ENCODE data around the gene NUDT21. TPM values are rescaled to one million over a fixed set of nuclear protein-coding genes. Genes with fewer than 3 reads are reported as not detected.

The NUDT21 gene
- total and polyA plus RNA-seq, 3 experiments from 2014 or later = 77.2 to 359 (median 334) TPM

DNA sequence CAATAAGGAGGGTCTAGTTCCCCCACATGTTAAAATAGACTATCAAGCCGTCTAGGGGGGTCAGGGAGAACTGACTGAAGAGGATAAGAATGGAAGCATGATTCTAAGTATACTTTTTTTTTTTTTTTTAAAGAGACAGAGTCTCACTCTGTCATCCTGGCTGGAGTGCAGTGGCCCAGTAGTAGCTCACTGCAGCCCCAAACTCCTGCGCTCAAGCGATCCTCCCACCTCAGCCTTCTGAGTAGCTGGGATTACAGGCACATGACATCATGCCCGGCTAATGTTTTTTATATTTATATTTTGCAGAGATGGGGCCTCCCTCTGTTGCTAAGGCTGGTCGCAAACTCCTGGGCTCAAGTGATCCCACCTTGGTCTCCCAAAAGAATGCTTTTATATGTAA is 40.0 kb downstream of the NUDT21 start:
- no peaks in the 10 kb centered on the region for H3K27me3 Mint-ChIP-seq
- no peaks in the 10 kb centered on the region for H3K9me3 Mint-ChIP-seq
- Histone ChIP-seq H3K27ac (ENCODE audit: low read depth, low read length) (no peak overlapping the region), H3K9me3 (ENCODE audit: low read length) (no peaks in the 10 kb centered on the region), H3K4me1 (ENCODE audit: insufficient read depth, low read length) (no peaks in the 10 kb centered on the region), H3K4me3 (ENCODE audit: low read length) (no peak overlapping the region), H3K36me3 (ENCODE audit: insufficient read depth, low read length) (peaks cover 32% of the 10 kb centered on the region), H3K27me3 (ENCODE audit: insufficient read depth, low read length, poor library complexity, severe bottlenecking) (no peaks in the 10 kb centered on the region)
- ChIA-PET CTCF (no interaction called here), POLR2A (interaction anchor here (0.6 kb wide), 1 partner anchor 97 kb away, joined by 3 read pairs; no protein-coding TSS in a partner anchor)
- peaks cover 9 to 62% (median 17%) of the 10 kb centered on the region in 3 donors for H3K36me3 Mint-ChIP-seq
- peaks cover 12 to 22% (median 19%) of the 10 kb centered on the region in 3 donors for H3K4me1 Mint-ChIP-seq
- H3K4me3 Mint-ChIP-seq = no peak overlapping the region
- DNase-seq = no peak
- no peak overlapping the region for H3K27ac Mint-ChIP-seq

DNA sequence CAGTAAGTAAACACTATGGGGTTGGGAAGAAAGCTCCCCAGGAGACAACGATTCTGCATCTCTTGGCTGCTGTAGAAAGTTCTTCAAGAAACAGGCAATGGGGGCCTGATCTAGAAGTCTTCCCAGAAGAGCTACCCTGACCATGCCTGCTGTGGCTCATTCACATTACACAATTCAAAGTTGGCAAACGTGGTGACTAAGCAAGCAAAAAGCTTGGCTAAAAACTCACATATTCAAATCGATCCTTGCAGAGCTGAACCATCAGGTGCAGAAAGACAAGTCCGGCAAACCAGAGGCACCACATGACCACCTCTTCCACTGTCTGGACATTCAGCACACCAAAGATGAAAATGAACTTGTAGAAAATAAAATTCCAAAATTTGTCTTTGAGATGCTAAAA is 41.9 kb downstream of the NUDT21 start:
- H3K9me3 ChIP-seq (ENCODE audit: low read length) = no peaks in the 10 kb centered on the region
- H3K27me3 Mint-ChIP-seq = no peaks in the 10 kb centered on the region
- no peaks in the 10 kb centered on the region for H3K9me3 Mint-ChIP-seq
- no peak overlapping the region for H3K27ac Mint-ChIP-seq
- peaks cover 4 to 8% (median 6%) of the 10 kb centered on the region in 3 donors for H3K4me1 Mint-ChIP-seq
- H3K36me3 Mint-ChIP-seq = peaks cover 9 to 73% (median 23%) of the 10 kb centered on the region in 3 donors
- H3K4me3 ChIP-seq (ENCODE audit: low read length) = no peak overlapping the region
- no peak overlapping the region for H3K4me3 Mint-ChIP-seq
- H3K27ac ChIP-seq (ENCODE audit: low read depth, low read length) = no peak overlapping the region
- no peaks in the 10 kb centered on the region for H3K27me3 ChIP-seq (ENCODE audit: insufficient read depth, low read length, poor library complexity, severe bottlenecking)
- POLR2A ChIA-PET = no interaction called here
- peaks cover 44% of the 10 kb centered on the region for H3K36me3 ChIP-seq (ENCODE audit: insufficient read depth, low read length)
- H3K4me1 ChIP-seq (ENCODE audit: insufficient read depth, low read length) = no peaks in the 10 kb centered on the region
- CTCF ChIA-PET = no interaction called here
- no peak for DNase-seq

DNA sequence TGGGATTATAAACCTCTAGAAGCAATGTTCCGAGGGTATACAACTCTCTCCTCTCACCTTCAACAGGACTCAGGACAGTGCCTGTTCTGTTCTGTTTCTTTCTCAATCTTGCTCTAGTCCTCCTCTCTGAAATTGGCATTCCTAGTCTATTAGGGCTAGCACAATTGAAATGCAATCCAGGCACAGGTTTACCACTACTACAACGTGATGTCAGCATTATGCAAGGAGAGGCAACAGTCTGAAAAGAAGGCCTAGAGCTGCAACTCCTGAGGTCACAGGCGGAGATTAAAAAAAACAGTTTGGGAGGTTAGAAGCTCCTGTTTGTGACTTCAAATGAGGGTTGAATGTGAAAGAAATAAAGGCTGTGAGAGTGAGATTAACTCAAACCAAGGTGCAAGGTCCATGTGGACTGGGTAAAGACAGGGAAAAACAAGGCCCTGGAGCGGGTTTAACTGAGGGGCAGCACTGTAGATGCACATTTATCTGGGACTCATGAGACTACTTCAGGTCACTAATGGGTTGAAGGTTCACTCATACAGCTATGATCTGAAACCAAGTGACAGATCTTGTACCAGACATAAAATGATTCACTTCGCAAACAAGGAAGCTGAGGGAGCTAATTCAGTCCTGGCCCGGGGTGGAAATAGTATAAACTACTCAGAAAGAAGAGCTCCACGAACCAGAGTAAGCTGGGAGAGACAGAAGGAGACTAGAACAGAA is 42.6 kb downstream of the NUDT21 start:
- Histone ChIP-seq H3K36me3 (ENCODE audit: insufficient read depth, low read length) (peaks cover 47% of the 10 kb centered on the region), H3K4me3 (ENCODE audit: low read length) (no peak overlapping the region), H3K9me3 (ENCODE audit: low read length) (no peaks in the 10 kb centered on the region), H3K27me3 (ENCODE audit: insufficient read depth, low read length, poor library complexity, severe bottlenecking) (no peaks in the 10 kb centered on the region), H3K27ac (ENCODE audit: low read depth, low read length) (no peak overlapping the region), H3K4me1 (ENCODE audit: insufficient read depth, low read length) (no peaks in the 10 kb centered on the region)
- H3K9me3 Mint-ChIP-seq = no peaks in the 10 kb centered on the region
- peaks cover 9 to 68% (median 18%) of the 10 kb centered on the region in 3 donors for H3K36me3 Mint-ChIP-seq
- H3K4me3 Mint-ChIP-seq = peak overlapping the region in 1 of 7 donors; percentile 34
- H3K4me1 Mint-ChIP-seq = peaks cover 2 to 4% (median 3%) of the 10 kb centered on the region in 3 donors
- POLR2A ChIA-PET = no interaction called here
- no peaks in the 10 kb centered on the region for H3K27me3 Mint-ChIP-seq
- no peak for DNase-seq
- CTCF ChIA-PET = no interaction called here
- H3K27ac Mint-ChIP-seq = peak overlapping the region in 3 of 8 donors; percentile 1 to 32 (median 18)

DNA sequence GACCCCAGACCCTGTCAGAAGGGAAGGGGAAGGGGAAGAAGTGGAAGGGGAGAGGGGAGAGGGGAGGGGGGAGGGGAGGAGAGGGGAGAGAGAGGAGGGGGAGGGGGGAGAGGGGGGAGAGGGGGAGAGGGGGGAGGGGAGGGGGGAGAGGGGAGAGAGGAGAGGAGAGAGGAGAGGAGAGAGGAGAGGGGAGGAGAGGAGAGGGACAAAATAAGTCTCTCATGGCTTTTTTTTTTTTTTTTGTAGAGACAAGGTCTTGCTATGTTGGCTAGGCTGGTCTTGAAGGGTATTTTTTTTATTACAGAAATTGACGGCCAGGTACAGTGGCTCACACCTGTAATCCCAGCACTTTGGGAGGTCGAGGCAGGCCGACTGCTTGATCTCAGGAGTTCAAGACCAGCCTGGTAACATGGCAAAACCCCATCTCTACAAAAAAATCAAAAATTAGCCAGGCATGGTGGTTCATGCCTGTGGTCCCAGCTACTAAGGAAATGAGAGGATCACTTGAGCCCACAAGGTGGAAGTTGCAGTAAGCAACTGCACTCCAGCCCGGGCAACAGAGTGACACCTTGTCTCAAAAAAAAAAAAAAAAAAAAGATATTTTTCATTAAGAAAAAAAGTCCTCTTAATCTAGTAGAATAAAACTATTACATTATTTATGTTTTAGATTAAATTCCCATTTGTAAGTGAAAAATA is 45.0 kb downstream of the NUDT21 start:
- peaks cover 15 to 67% (median 28%) of the 10 kb centered on the region in 3 donors for H3K36me3 Mint-ChIP-seq
- Histone ChIP-seq H3K27ac (ENCODE audit: low read depth, low read length) (no peak overlapping the region), H3K4me1 (ENCODE audit: insufficient read depth, low read length) (no peaks in the 10 kb centered on the region), H3K9me3 (ENCODE audit: low read length) (no peaks in the 10 kb centered on the region), H3K27me3 (ENCODE audit: insufficient read depth, low read length, poor library complexity, severe bottlenecking) (no peaks in the 10 kb centered on the region), H3K36me3 (ENCODE audit: insufficient read depth, low read length) (peaks cover 50% of the 10 kb centered on the region), H3K4me3 (ENCODE audit: low read length) (no peak overlapping the region)
- no peaks in the 10 kb centered on the region for H3K27me3 Mint-ChIP-seq
- no peak overlapping the region for H3K27ac Mint-ChIP-seq
- ChIA-PET CTCF (no interaction called here), POLR2A (no interaction called here)
- no peak for DNase-seq
- peaks cover 0 to 3% (median 2%) of the 10 kb centered on the region in 3 donors for H3K4me1 Mint-ChIP-seq
- no peak overlapping the region for H3K4me3 Mint-ChIP-seq
- H3K9me3 Mint-ChIP-seq = no peaks in the 10 kb centered on the region

DNA sequence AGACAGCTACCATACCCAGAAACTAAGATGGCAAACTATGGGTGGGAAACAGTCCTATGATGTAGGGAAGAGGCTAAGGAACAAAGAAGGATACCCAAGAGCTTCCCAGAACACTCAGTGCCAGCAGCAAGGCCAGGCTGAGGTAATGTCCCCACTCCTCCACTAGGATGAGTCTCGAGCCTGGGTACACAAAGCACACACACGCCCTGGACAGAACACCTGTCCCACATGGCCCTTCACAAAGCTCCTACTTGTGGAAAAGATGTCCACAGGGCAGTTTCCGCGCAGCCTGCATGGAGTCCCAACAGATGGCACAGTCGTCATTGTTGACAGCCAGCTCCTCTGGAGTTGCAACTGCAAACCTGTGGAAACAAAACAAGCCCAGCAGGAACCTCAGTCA is 49.6 kb downstream of the NUDT21 start:
- Histone ChIP-seq H3K27me3 (ENCODE audit: insufficient read depth, low read length, poor library complexity, severe bottlenecking) (no peaks in the 10 kb centered on the region), H3K9me3 (ENCODE audit: low read length) (no peaks in the 10 kb centered on the region), H3K4me1 (ENCODE audit: insufficient read depth, low read length) (no peaks in the 10 kb centered on the region), H3K27ac (ENCODE audit: low read depth, low read length) (no peak overlapping the region), H3K4me3 (ENCODE audit: low read length) (no peak overlapping the region), H3K36me3 (ENCODE audit: insufficient read depth, low read length) (peaks cover 40% of the 10 kb centered on the region)
- H3K4me1 Mint-ChIP-seq = peaks cover 2 to 3% (median 3%) of the 10 kb centered on the region in 3 donors
- DNase-seq = no peak
- peaks cover 0 to 1% of the 10 kb centered on the region in 2 donors for H3K27me3 Mint-ChIP-seq
- ChIA-PET CTCF (interaction anchor here (1.4 kb wide), 1 partner anchor 15 kb away, joined by 3 read pairs; no protein-coding TSS in a partner anchor), POLR2A (no interaction called here)
- H3K27ac Mint-ChIP-seq = peak overlapping the region in 1 of 8 donors; percentile 61
- peaks cover 10 to 65% (median 31%) of the 10 kb centered on the region in 3 donors for H3K36me3 Mint-ChIP-seq
- no peak overlapping the region for H3K4me3 Mint-ChIP-seq
- no peaks in the 10 kb centered on the region for H3K9me3 Mint-ChIP-seq

DNA sequence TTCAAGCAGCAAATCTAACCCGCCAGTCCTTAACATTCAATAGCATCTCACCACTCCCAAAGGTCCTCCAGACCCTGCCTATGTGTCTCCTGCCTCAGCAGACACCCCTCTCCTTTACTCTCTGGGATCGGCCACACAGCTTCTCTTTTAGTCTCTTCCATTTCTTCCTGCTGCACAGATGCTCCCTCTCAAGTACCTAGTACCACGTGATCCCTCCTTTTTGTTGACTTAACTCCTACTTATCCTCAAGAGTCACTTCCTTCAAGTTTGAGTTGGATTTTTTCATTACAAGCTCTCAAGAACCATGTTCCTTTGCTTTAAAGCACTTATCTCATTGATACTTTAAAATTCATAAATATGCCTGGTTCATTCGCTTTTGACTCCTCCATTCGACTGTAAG is 50.7 kb downstream of the NUDT21 start:
- Histone ChIP-seq H3K4me1 (ENCODE audit: insufficient read depth, low read length) (no peaks in the 10 kb centered on the region), H3K27me3 (ENCODE audit: insufficient read depth, low read length, poor library complexity, severe bottlenecking) (no peaks in the 10 kb centered on the region), H3K9me3 (ENCODE audit: low read length) (no peaks in the 10 kb centered on the region), H3K36me3 (ENCODE audit: insufficient read depth, low read length) (peaks cover 40% of the 10 kb centered on the region), H3K4me3 (ENCODE audit: low read length) (no peak overlapping the region), H3K27ac (ENCODE audit: low read depth, low read length) (no peak overlapping the region)
- no peak for DNase-seq
- Mint-ChIP-seq H3K9me3 (no peaks in the 10 kb centered on the region), H3K4me3 (no peak overlapping the region), H3K4me1 (peaks cover 3 to 6% (median 5%) of the 10 kb centered on the region in 3 donors), H3K36me3 (peaks cover 15 to 69% (median 34%) of the 10 kb centered on the region in 3 donors), H3K27ac (peak overlapping the region in 4 of 8 donors; percentile 8 to 46 (median 34)), H3K27me3 (peaks cover 0 to 1% of the 10 kb centered on the region in 2 donors)
- POLR2A ChIA-PET = no interaction called here
- CTCF ChIA-PET = interaction anchor here (1.1 kb wide), 1 partner anchor 28 kb away, joined by 3 read pairs; no protein-coding TSS in a partner anchor

DNA sequence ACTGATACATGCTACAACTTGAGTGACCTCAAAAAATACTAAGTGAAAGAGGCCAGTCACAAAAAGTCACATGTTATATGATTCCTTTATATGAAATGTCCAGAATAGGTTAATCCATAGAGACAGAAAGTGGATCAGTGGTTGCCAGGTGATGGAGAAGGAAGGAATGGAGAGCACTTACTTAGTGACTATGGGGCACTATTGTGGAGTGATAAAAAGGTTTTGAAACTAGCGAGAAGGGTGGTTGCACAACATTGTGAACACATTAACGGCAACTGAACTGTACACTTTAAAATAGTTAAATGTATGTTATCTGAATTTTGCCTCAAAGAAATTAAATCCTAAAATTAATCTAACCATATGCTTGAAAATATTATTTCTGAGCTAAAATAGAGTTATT is 51.6 kb downstream of the NUDT21 start:
- Mint-ChIP-seq H3K27me3 (peaks cover 0 to 1% of the 10 kb centered on the region in 2 donors), H3K27ac (peak overlapping the region in 2 of 8 donors; percentile 77 to 79), H3K9me3 (no peaks in the 10 kb centered on the region), H3K4me1 (peaks cover 3 to 5% (median 4%) of the 10 kb centered on the region in 3 donors), H3K36me3 (peaks cover 16 to 65% (median 31%) of the 10 kb centered on the region in 3 donors), H3K4me3 (no peak overlapping the region)
- no peak overlapping the region for H3K27ac ChIP-seq (ENCODE audit: low read depth, low read length)
- peaks cover 30% of the 10 kb centered on the region for H3K36me3 ChIP-seq (ENCODE audit: insufficient read depth, low read length)
- DNase-seq = no peak
- POLR2A ChIA-PET = no interaction called here
- no peak overlapping the region for H3K4me3 ChIP-seq (ENCODE audit: low read length)
- CTCF ChIA-PET = no interaction called here
- H3K9me3 ChIP-seq (ENCODE audit: low read length) = no peaks in the 10 kb centered on the region
- H3K27me3 ChIP-seq (ENCODE audit: insufficient read depth, low read length, poor library complexity, severe bottlenecking) = no peaks in the 10 kb centered on the region
- H3K4me1 ChIP-seq (ENCODE audit: insufficient read depth, low read length) = no peaks in the 10 kb centered on the region

DNA sequence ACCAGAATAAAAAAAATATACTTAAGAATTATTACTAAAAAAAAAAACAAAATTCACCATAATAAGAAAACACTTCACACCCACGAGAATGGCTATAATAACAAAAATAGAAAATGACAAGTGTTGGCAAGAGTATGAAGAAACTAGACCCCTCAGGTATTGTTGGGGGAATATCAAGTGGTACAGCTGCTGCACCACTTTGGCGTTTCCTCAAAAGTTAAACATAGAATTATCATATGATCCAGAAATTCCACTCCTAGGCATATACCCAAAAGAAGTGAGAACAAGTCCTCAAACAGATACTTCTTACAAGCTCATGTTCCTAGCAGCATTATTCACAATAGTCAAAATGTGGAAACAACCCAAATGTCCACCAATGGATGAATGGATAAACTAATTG is 52.1 kb downstream of the NUDT21 start:
- no peaks in the 10 kb centered on the region for H3K9me3 Mint-ChIP-seq
- H3K27me3 Mint-ChIP-seq = peaks cover 0 to 1% of the 10 kb centered on the region in 2 donors
- H3K27ac Mint-ChIP-seq = no peak overlapping the region
- Histone ChIP-seq H3K27me3 (ENCODE audit: insufficient read depth, low read length, poor library complexity, severe bottlenecking) (no peaks in the 10 kb centered on the region), H3K4me1 (ENCODE audit: insufficient read depth, low read length) (no peaks in the 10 kb centered on the region), H3K27ac (ENCODE audit: low read depth, low read length) (no peak overlapping the region), H3K36me3 (ENCODE audit: insufficient read depth, low read length) (peaks cover 26% of the 10 kb centered on the region), H3K4me3 (ENCODE audit: low read length) (no peak overlapping the region), H3K9me3 (ENCODE audit: low read length) (no peaks in the 10 kb centered on the region)
- ChIA-PET POLR2A (no interaction called here), CTCF (no interaction called here)
- H3K4me3 Mint-ChIP-seq = no peak overlapping the region
- peaks cover 16 to 63% (median 32%) of the 10 kb centered on the region in 3 donors for H3K36me3 Mint-ChIP-seq
- DNase-seq = no peak
- peaks cover 5 to 6% (median 5%) of the 10 kb centered on the region in 3 donors for H3K4me1 Mint-ChIP-seq

All from CD8-positive, alpha-beta memory T cell (primary cell).